ENCODE data around the gene GSE1.

DNA sequence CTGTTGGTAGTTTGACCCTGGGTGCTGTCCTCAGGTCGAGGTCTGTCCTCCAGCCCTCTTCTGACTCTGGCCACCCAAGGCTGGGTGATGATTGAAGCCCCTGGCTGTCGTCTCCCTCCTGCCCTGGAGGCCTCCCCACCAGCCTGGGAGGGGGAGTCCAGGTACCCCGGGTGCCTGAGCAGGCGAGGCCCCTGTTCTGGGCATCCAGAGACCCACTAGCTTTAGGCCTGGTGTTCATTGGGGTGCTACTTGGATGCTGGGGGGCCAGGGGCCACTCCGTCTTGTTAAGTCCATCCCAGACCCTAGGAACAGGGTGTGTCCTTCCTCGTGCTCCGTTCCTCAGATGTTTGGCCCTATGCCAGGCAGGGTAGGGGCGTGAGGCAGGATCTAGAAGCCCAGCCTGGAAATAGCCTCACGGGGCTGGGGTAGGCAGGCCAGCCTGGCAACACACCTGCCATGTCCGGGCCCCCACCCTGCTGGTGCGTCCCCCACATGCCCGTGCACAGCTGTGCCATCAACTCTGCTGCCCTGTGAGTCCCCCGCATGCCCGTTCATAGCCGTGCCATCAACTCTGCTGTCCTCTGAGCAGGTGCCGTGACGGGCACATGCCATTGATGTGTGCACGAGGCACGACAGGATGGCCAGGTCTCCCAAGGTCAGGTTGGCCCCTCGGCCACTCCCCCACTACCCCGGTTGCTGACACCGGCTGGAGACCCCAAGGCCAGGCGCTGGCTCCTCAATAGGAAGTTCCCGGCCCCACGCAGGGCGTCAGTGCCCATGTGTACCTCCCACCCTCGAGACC, 38.7 kb downstream of the GSE1 start:
- TF ChIP-seq, protein P1, sequence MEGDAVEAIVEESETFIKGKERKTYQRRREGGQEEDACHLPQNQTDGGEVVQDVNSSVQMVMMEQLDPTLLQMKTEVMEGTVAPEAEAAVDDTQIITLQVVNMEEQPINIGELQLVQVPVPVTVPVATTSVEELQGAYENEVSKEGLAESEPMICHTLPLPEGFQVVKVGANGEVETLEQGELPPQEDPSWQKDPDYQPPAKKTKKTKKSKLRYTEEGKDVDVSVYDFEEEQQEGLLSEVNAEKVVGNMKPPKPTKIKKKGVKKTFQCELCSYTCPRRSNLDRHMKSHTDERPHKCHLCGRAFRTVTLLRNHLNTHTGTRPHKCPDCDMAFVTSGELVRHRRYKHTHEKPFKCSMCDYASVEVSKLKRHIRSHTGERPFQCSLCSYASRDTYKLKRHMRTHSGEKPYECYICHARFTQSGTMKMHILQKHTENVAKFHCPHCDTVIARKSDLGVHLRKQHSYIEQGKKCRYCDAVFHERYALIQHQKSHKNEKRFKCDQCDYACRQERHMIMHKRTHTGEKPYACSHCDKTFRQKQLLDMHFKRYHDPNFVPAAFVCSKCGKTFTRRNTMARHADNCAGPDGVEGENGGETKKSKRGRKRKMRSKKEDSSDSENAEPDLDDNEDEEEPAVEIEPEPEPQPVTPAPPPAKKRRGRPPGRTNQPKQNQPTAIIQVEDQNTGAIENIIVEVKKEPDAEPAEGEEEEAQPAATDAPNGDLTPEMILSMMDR (IDR thresholded peaks at IDR 0.05) = no peak
- no peak for TF ChIP-seq POLR2A (IDR thresholded peaks at IDR 0.05)
- TF ChIP-seq POLR2AphosphoS5 (IDR thresholded peaks at IDR 0.05; ENCODE audit: insufficient read depth in 1 of 2, low read depth in 1 of 2) = no peak
